Measurements from ENCODE around the gene HOXA13. TPM values are rescaled to one million over a fixed set of nuclear protein-coding genes. Genes with fewer than 3 reads are reported as not detected.

HOXA13 gene
- total RNA-seq, 1 donor from 2014 or later: not detected

- no peak for TF ChIP-seq CTCF (IDR thresholded peaks at IDR 0.05)
- H3K4me1 Mint-ChIP-seq: peaks cover 43% of the 10 kb centered on the region
- peaks cover 70% of the 10 kb centered on the region for H3K27me3 Mint-ChIP-seq
- H3K4me3 Mint-ChIP-seq: peak within 1 kb of the TSS; percentile 56
- intact Hi-C loops (cut with micrococcal nuclease): loop anchor here (2.0 to 5.0 kb wide), 2 partner anchors 16 to 1323 kb away; partner anchors contain the start of gene HOXA13
- ATAC-seq (ENCODE audit: low read depth): no peak
- ChIA-PET CTCF (interaction anchor here (0.7 kb wide), 1 partner anchor 11 kb away, joined by 3 read pairs; no protein-coding TSS in a partner anchor), POLR2A (no interaction called here)
- no peak for DNase-seq
- no peaks in the 10 kb centered on the region for H3K36me3 Mint-ChIP-seq (ENCODE audit: low read depth)
- peak within 1 kb of the TSS; percentile 46 for H3K27ac Mint-ChIP-seq
- H3K9me3 Mint-ChIP-seq: no peaks in the 10 kb centered on the region
Observed at GRCh38 chr7:27185013-27185853, 14.7 kb downstream of the HOXA13 start, which contains the start of gene HOXA11. Gene HOXA11 (minus strand): TSS chr7:27185232. CDS start chr7:27185144, 88 bp downstream.

GRCh38 chr7:27184337-27185012 is 15.4 kb downstream of the HOXA13 start:
- TF ChIP-seq CTCF (IDR thresholded peaks at IDR 0.05): no peak
- H3K4me3 Mint-ChIP-seq: peak overlapping the region; percentile 56

GRCh38 chr7:27183682-27184336 is 16.1 kb downstream of the HOXA13 start:
- no peak for ATAC-seq (ENCODE audit: low read depth)
- Mint-ChIP-seq H3K36me3 (ENCODE audit: low read depth) (no peaks in the 10 kb centered on the region), H3K9me3 (no peaks in the 10 kb centered on the region), H3K27me3 (peaks cover 74% of the 10 kb centered on the region), H3K4me3 (peak overlapping the region; percentile 41), H3K4me1 (peaks cover 41% of the 10 kb centered on the region), H3K27ac (no peak overlapping the region)
- TF ChIP-seq CTCF (IDR thresholded peaks at IDR 0.05): no peak
- intact Hi-C loops (cut with micrococcal nuclease): loop anchor here (1.0 to 2.0 kb wide), 2 partner anchors 11 to 17 kb away; partner anchors contain the start of gene HOXA13
- peak; percentile 15 for DNase-seq
- POLR2A ChIA-PET: interaction anchor here (2.1 kb wide), 1 partner anchor 11 kb away, joined by 6 read pairs; no protein-coding TSS in a partner anchor
- CTCF ChIA-PET: interaction anchor here (2.3 kb wide), 1 partner anchor 12 kb away, joined by 7 read pairs; no protein-coding TSS in a partner anchor

More at GRCh38 chr7:27184337-27185012, 15.4 kb downstream of the HOXA13 start:
- Mint-ChIP-seq H3K9me3 (no peaks in the 10 kb centered on the region), H3K27me3 (peaks cover 68% of the 10 kb centered on the region), H3K4me1 (peaks cover 43% of the 10 kb centered on the region), H3K36me3 (ENCODE audit: low read depth) (no peaks in the 10 kb centered on the region), H3K27ac (peak overlapping the region; percentile 46)
- POLR2A ChIA-PET: interaction anchor here (2.1 kb wide), 1 partner anchor 11 kb away, joined by 6 read pairs; no protein-coding TSS in a partner anchor
- CTCF ChIA-PET: interaction anchor here (2.3 kb wide), 1 partner anchor 12 kb away, joined by 7 read pairs; no protein-coding TSS in a partner anchor
- DNase-seq (peak; percentile 44), ATAC-seq (ENCODE audit: low read depth) (no peak)
- intact Hi-C loops (cut with micrococcal nuclease): loop anchor here (1.0 to 5.0 kb wide), 3 partner anchors 11 to 1322 kb away; partner anchors contain the start of gene HOXA13

- no peaks in the 10 kb centered on the region for H3K36me3 Mint-ChIP-seq (ENCODE audit: low read depth)
- H3K4me3 Mint-ChIP-seq: no peak overlapping the region
- no peaks in the 10 kb centered on the region for H3K9me3 Mint-ChIP-seq
- ChIA-PET POLR2A (interaction anchor here (2.1 kb wide), 1 partner anchor 10 kb away, joined by 6 read pairs; no protein-coding TSS in a partner anchor), CTCF (interaction anchor here (0.9 to 2.3 kb wide), 2 partner anchors 13 to 1331 kb away, joined by 3 to 7 read pairs; no protein-coding TSS in a partner anchor)
- no peak overlapping the region for H3K27ac Mint-ChIP-seq
- intact Hi-C loops (cut with micrococcal nuclease): no loop called here
- H3K27me3 Mint-ChIP-seq: peaks cover 72% of the 10 kb centered on the region
- peaks cover 34% of the 10 kb centered on the region for H3K4me1 Mint-ChIP-seq
- ATAC-seq (ENCODE audit: low read depth) (no peak), DNase-seq (peak; percentile 16)
- TF ChIP-seq CTCF (IDR thresholded peaks at IDR 0.05): no peak
Observed at GRCh38 chr7:27182861-27183681, 16.8 kb downstream of the HOXA13 start.

All from activated B cell treated with CpG ODN at 0.5 μM for 24 hours (primary cell).